ENCODE results near the gene SC5D. TPM values are rescaled to one million over a fixed set of nuclear protein-coding genes. Genes with fewer than 3 reads are reported as not detected.

The SC5D gene
- polyA plus RNA-seq (2012; ENCODE audit: insufficient read depth, insufficient read length, low read depth) = 40.3 TPM

DNA sequence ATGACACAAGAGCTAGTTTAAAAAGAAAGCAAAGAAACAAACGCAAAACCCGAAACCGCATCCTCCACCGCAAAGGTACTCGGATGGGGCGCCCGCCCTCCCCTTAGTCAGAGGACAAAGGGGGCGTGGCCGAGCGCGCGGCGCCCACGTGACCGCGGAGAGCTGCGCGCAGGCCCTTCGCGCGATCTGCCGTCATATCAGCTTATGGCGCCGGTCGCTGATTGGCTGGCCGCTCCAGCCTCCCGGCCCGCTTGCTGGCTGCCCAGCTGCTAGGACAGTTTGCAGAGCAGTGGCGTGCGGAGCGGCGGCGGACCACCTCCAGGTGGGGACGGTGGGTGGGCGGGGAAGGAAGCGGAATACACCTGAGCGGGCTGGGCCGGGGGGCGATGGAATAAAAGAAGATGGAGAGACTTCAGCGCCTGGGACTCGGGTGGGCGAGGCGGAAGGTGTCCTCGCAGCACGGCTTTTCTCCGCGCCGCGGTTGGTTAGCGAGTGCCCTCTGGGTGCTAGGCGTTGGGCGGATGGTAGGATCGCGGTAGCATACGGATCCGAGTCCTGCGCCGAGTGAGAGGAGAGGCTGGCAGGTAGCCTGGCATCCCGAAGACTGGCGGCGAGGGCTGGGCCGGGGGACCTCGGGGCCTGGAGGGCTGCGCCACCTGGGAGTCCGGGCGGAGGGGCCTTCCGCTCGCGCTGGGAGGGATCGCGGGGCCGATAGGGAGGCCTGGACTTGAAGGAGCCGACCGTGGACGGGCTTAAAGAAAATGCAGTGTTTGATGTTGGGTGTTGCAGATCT lies at the start of gene SC5D:
Gene SC5D (plus strand): TSS at position 277 of the 793 bp plus-strand sequence. CDS start 10,605 bp downstream, outside the sequence.
- Histone ChIP-seq H3K4me1 (no peaks in the 10 kb centered on the region), H3K27me3 (no peaks in the 10 kb centered on the region)
- TF ChIP-seq, protein P1, sequence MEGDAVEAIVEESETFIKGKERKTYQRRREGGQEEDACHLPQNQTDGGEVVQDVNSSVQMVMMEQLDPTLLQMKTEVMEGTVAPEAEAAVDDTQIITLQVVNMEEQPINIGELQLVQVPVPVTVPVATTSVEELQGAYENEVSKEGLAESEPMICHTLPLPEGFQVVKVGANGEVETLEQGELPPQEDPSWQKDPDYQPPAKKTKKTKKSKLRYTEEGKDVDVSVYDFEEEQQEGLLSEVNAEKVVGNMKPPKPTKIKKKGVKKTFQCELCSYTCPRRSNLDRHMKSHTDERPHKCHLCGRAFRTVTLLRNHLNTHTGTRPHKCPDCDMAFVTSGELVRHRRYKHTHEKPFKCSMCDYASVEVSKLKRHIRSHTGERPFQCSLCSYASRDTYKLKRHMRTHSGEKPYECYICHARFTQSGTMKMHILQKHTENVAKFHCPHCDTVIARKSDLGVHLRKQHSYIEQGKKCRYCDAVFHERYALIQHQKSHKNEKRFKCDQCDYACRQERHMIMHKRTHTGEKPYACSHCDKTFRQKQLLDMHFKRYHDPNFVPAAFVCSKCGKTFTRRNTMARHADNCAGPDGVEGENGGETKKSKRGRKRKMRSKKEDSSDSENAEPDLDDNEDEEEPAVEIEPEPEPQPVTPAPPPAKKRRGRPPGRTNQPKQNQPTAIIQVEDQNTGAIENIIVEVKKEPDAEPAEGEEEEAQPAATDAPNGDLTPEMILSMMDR (IDR thresholded peaks at IDR 0.05; ENCODE audit: low read depth, low read length) = no peak

DNA sequence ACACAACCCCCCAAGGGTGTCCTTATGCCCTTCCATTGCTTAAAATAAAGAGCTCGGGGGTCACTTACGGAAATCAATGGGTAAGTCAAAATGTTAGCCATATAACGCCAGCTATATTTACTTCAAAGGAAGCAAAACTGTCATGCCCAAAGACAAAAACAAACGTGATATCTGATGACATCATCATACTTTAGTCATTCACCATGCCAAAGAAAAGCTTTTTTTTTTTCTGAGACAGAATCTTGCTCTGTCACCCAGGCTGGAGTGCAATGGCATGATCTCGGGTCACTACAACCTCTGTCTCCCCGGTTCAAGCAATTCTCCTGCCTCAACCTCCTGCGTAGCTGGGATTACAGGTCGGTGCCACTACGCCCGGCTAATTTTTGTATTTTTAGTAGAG lies 47.7 kb upstream of the SC5D start:
- Histone ChIP-seq H3K4me3 (ENCODE audit: low read depth, low read length) (no peak overlapping the region), H3K9me3 (no peaks in the 10 kb centered on the region), H3K36me3 (no peaks in the 10 kb centered on the region), H3K27me3 (no peaks in the 10 kb centered on the region), H3K4me1 (peaks cover 16% of the 10 kb centered on the region)
- no peak for DNase-seq
- TF ChIP-seq, protein P1 (IDR thresholded peaks at IDR 0.05; ENCODE audit: low read depth, low read length) = no peak

More for the DNA sequence above, at the start of gene SC5D:
- H3K36me3 ChIP-seq = no peaks in the 10 kb centered on the region; the same call in 1 of the 2 replicates
- DNase-seq = peak; percentile 97
- no peaks in the 10 kb centered on the region for H3K9me3 ChIP-seq
- H3K4me3 ChIP-seq (ENCODE audit: low read depth, low read length) = peak within 1 kb of the TSS; percentile 95

DNA sequence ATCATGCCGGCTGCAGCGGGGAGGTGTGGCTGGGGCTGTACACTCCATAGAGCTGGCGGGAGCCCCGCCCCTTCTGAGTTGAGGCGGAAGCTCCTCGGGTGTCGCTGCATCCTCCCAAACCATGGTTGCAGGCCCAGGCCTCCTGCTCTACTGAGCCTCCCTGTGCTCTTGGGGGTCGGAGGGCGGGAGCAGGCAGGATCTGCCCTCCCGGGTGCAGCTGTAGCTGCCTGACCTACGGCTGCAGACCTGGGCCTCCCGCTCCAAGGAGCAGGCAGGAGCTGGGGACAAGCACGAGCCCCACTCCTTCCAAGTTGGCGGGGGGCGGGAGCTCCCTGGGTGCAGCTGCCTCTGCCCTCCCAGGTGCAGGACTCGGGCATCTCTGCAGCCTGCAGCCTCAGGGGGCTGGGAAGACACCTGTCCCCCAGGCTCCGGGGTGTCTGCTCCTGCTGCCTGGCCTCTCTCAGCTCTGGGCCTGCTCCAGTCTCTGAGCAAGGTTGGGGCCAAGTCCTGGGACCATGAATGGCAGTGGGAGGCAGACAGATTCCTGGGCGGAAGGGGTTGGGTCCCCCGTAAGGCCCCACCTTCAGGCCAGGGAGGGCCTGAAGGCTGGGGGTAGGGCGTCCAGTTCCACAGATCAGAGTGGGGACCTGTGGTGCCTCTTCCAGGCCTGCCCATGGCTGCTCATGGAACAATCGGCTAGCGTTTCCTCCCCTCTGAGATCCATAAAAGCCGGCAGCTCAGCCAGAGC lies 46.4 kb upstream of the SC5D start:
- peak; percentile 9 for DNase-seq
- no peaks in the 10 kb centered on the region for H3K27me3 ChIP-seq
- H3K36me3 ChIP-seq = no peaks in the 10 kb centered on the region
- no peaks in the 10 kb centered on the region for H3K9me3 ChIP-seq
- no peak overlapping the region for H3K4me3 ChIP-seq (ENCODE audit: low read depth, low read length)
- H3K4me1 ChIP-seq = peaks cover 9% of the 10 kb centered on the region
- TF ChIP-seq, protein P1 (IDR thresholded peaks at IDR 0.05; ENCODE audit: low read depth, low read length) = no peak

DNA sequence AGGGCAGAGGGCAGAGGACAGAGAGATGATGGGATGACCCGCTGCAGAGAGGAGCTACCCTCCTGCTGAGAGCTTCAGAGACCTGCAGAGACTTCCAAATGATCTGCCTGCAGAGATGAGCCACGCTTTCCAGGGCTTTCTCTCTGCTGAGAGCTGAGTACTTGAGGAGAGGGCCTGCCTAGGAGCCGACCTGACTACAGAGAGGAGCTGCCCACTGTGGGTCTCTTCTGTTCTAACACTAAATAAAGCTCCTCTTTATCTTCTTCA lies 45.9 kb upstream of the SC5D start:
- H3K4me3 ChIP-seq (ENCODE audit: low read depth, low read length) = no peak overlapping the region
- no peaks in the 10 kb centered on the region for H3K27me3 ChIP-seq
- H3K9me3 ChIP-seq = no peaks in the 10 kb centered on the region
- no peak for DNase-seq
- H3K36me3 ChIP-seq = no peaks in the 10 kb centered on the region
- peaks cover 4% of the 10 kb centered on the region for H3K4me1 ChIP-seq
- TF ChIP-seq, protein P1 (IDR thresholded peaks at IDR 0.05; ENCODE audit: low read depth, low read length) = no peak

DNA sequence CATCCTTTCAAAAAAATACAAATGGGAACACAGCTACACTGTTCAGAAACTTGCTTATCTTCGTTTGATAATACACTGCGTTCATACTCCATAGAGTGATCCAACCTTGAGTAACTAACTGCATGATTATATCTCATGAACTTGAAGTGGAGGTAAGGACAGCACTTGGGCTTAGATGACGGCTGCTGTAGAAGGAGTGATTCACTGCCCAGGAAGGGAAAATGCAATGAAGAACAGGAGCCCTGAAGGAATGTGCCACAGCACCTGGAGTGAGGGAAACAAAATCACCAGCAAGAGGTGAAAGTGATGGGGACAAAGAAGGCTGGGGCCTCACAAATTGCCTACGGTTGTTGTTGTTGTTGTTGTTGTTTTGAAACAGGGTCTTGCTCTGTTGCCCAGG lies 44.1 kb upstream of the SC5D start:
- no peaks in the 10 kb centered on the region for H3K27me3 ChIP-seq
- no peaks in the 10 kb centered on the region for H3K4me1 ChIP-seq
- H3K36me3 ChIP-seq = no peaks in the 10 kb centered on the region

More for the DNA sequence above, 44.1 kb upstream of the SC5D start:
- Histone ChIP-seq H3K9me3 (no peaks in the 10 kb centered on the region), H3K4me3 (ENCODE audit: low read depth, low read length) (no peak overlapping the region)
- DNase-seq = no peak
- TF ChIP-seq, protein P1 (IDR thresholded peaks at IDR 0.05; ENCODE audit: low read depth, low read length) = no peak
